MM.1S (cell line): ENCODE results near the gene KRT39.

Experiments
- CTCF ChIP-seq: fragments of 300-600 bp; sonication (generic); IDR thresholded peaks from 2 replicates; pipeline ENCODE4 v1.5.1; 2016; ENCODE audit warnings: antibody characterized with exemption, low read length, mixed read lengths
- EZH2 ChIP-seq: fragments of 300-600 bp; sonication (generic); optimal IDR thresholded peaks from 2 replicates; pipeline ENCODE3; 2017; ENCODE audit warnings: low read depth, mild to moderate bottlenecking, antibody characterized with exemption, low read length, mixed read lengths
- EZH2phosphoT487 ChIP-seq: fragments of 300-600 bp; sonication (generic); IDR thresholded peaks from 2 replicates; pipeline ENCODE4 v1.6.1; 2018; ENCODE audit warnings: antibody characterized with exemption, low read length

DNA sequence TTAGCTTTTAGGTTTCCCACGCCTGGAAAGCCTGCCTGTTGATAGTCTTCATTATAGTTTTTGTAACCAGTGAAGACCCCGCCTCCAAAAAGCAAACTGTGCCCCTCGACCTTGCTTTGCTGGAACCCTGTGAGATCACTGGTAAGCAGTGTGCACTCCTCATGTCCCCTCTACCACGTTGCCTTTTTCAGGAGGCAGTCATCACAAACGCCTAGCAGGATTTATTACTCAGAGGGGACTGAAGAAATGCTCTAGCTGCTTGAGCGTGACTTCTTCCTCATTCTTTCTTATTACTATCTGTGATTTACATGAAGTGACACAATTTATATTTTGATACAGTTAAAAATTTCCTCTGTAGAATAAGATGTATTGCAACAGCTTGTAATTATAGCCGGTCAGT is 48.7 kb upstream of the KRT39 start:
- TF ChIP-seq EZH2, result no peak
- TF ChIP-seq CTCF, result no peak
- TF ChIP-seq EZH2phosphoT487, result no peak
